Muscle of leg (tissue), 11 donors: Measurements from ENCODE around the gene KLF2. TPM values are rescaled to one million over a fixed set of nuclear protein-coding genes. Genes with fewer than 3 reads are reported as not detected.

Experiments used
- DNase-seq: peaks from one replicate; pipeline ENCODE4 v3.0.0; 2013
- H3K27ac ChIP-seq: one replicate; pipeline ENCODE4 v1.5.1; 2013; ENCODE audit warnings: mild to moderate bottlenecking, low read length, control low read depth
- H3K27me3 ChIP-seq: one replicate; pipeline ENCODE4 v1.6.1; 2013; ENCODE audit warnings: low read length; ENCODE audit not compliant: control insufficient read depth, insufficient read depth
- H3K36me3 ChIP-seq: one replicate; pipeline ENCODE4 v1.6.1; 2013; ENCODE audit warnings: low read length; ENCODE audit not compliant: control insufficient read depth, insufficient read depth
- H3K4me1 ChIP-seq: one replicate; pipeline ENCODE4 v1.6.1; 2013; ENCODE audit warnings: low read length; ENCODE audit not compliant: control insufficient read depth, insufficient read depth
- H3K4me3 ChIP-seq: one replicate; pipeline ENCODE4 v1.5.1; 2013; ENCODE audit warnings: low read length, control low read depth
- H3K9me3 ChIP-seq: replicated peaks from 2 replicates; pipeline ENCODE4 v1.6.1; 2013; ENCODE audit warnings: low read depth, low read length; ENCODE audit not compliant: control insufficient read depth
- WGBS: methylation state at CpG from one replicate; pipeline ENCODE4 v1.1.5; 2013; ENCODE audit warnings: missing lambda C conversion rate; ENCODE audit not compliant: insufficient coverage; 5-methylcytosine and 5-hydroxymethylcytosine counted together
- polyA plus RNA-seq, 8 donors: library from polyadenylated mRNA; unstranded; fragments of 120-200 nt; gene quantifications; one replicate each; pipeline versions ENCODE4 v1.2.1 to v1.2.3, GENCODE V29; 2013; ENCODE audit warnings: inconsistent platforms in 1 of 8, low replicate concordance in 1 of 8; ENCODE audit not compliant: insufficient read length in 8 of 8, insufficient read depth in 1 of 8
- total RNA-seq: library from RNA; stranded (reverse); fragments of 120-200 nt; gene quantifications from one replicate; pipeline ENCODE4 v1.2.4, GENCODE V29; 2013

KLF2 gene
- total and polyA plus RNA-seq, 9 donors = 15.3 to 99.1 (median 79.5) TPM

GRCh38 chr19:16335226-16335625 is 10.6 kb downstream of the KLF2 start:
- H3K4me3 ChIP-seq = no peak overlapping the region
- no peaks in the 10 kb centered on the region for H3K9me3 ChIP-seq
- no peak overlapping the region for H3K27ac ChIP-seq
- 97% methylated on average over 12 of the region's 20 CpGs for WGBS
- no peaks in the 10 kb centered on the region for H3K27me3 ChIP-seq
- DNase-seq = no peak
- no peaks in the 10 kb centered on the region for H3K36me3 ChIP-seq
- H3K4me1 ChIP-seq = peaks cover 24% of the 10 kb centered on the region

GRCh38 chr19:16336571-16336970 is 11.9 kb downstream of the KLF2 start:
- no peaks in the 10 kb centered on the region for H3K36me3 ChIP-seq
- WGBS = no CpG with 5 or more reads among the region's 4 CpGs
- no peaks in the 10 kb centered on the region for H3K9me3 ChIP-seq
- DNase-seq = no peak
- H3K27ac ChIP-seq = no peak overlapping the region
- no peak overlapping the region for H3K4me3 ChIP-seq
- peaks cover 19% of the 10 kb centered on the region for H3K4me1 ChIP-seq
- H3K27me3 ChIP-seq = no peaks in the 10 kb centered on the region

GRCh38 chr19:16337809-16338469 is 13.3 kb downstream of the KLF2 start:
- Histone ChIP-seq H3K9me3 (no peaks in the 10 kb centered on the region), H3K27me3 (no peaks in the 10 kb centered on the region), H3K4me3 (no peak overlapping the region), H3K36me3 (no peaks in the 10 kb centered on the region), H3K27ac (peak overlapping the region; percentile 71), H3K4me1 (peaks cover 33% of the 10 kb centered on the region)
- DNase-seq = no peak
- WGBS = 70% methylated on average over 8 of the region's 13 CpGs

- DNase-seq = peak; percentile 76
- Histone ChIP-seq H3K36me3 (no peaks in the 10 kb centered on the region), H3K9me3 (no peaks in the 10 kb centered on the region), H3K27ac (peak overlapping the region; percentile 71), H3K27me3 (no peaks in the 10 kb centered on the region), H3K4me1 (peaks cover 34% of the 10 kb centered on the region), H3K4me3 (no peak overlapping the region)
- WGBS = 9% methylated on average over 21 of the region's 30 CpGs
Observed at GRCh38 chr19:16338470-16339360, 14.1 kb downstream of the KLF2 start.

- peaks cover 34% of the 10 kb centered on the region for H3K4me1 ChIP-seq
- WGBS = 33% methylated on average over 2 of the region's 6 CpGs
- H3K36me3 ChIP-seq = no peaks in the 10 kb centered on the region
- H3K27me3 ChIP-seq = no peaks in the 10 kb centered on the region
- no peak for DNase-seq
- H3K27ac ChIP-seq = peak overlapping the region; percentile 71
- H3K4me3 ChIP-seq = no peak overlapping the region
- H3K9me3 ChIP-seq = no peaks in the 10 kb centered on the region
Observed at GRCh38 chr19:16339361-16339725, 14.7 kb downstream of the KLF2 start.

GRCh38 chr19:16340092-16340491 is 15.5 kb downstream of the KLF2 start:
- Histone ChIP-seq H3K27ac (no peak overlapping the region), H3K4me3 (no peak overlapping the region), H3K4me1 (peaks cover 34% of the 10 kb centered on the region), H3K9me3 (no peaks in the 10 kb centered on the region), H3K36me3 (no peaks in the 10 kb centered on the region), H3K27me3 (no peaks in the 10 kb centered on the region)
- 38% methylated on average over 3 of the region's 5 CpGs for WGBS
- no peak for DNase-seq

GRCh38 chr19:16340654-16341053 is 16.0 kb downstream of the KLF2 start:
- no peak overlapping the region for H3K4me3 ChIP-seq
- H3K4me1 ChIP-seq = peaks cover 34% of the 10 kb centered on the region
- no peaks in the 10 kb centered on the region for H3K9me3 ChIP-seq
- no peaks in the 10 kb centered on the region for H3K36me3 ChIP-seq
- no peaks in the 10 kb centered on the region for H3K27me3 ChIP-seq
- no peak for DNase-seq
- WGBS = 90% methylated on average over 2 of the region's 3 CpGs
- H3K27ac ChIP-seq = no peak overlapping the region

- H3K4me1 ChIP-seq = peaks cover 34% of the 10 kb centered on the region
- WGBS = 32% methylated on average over 6 of the region's 10 CpGs
- no peak overlapping the region for H3K4me3 ChIP-seq
- H3K36me3 ChIP-seq = no peaks in the 10 kb centered on the region
- no peaks in the 10 kb centered on the region for H3K9me3 ChIP-seq
- no peaks in the 10 kb centered on the region for H3K27me3 ChIP-seq
- peak overlapping the region; percentile 92 for H3K27ac ChIP-seq
- peak; percentile 92 for DNase-seq
Observed at GRCh38 chr19:16342002-16342715, 17.5 kb downstream of the KLF2 start.

- Histone ChIP-seq H3K9me3 (no peaks in the 10 kb centered on the region), H3K27ac (peak overlapping the region; percentile 92)
Observed at GRCh38 chr19:16343156-16343555, 18.5 kb downstream of the KLF2 start.

GRCh38 chr19:16345457-16345856 is 20.8 kb downstream of the KLF2 start:
- Histone ChIP-seq H3K4me3 (no peak overlapping the region), H3K27me3 (no peaks in the 10 kb centered on the region), H3K36me3 (no peaks in the 10 kb centered on the region), H3K9me3 (no peaks in the 10 kb centered on the region), H3K4me1 (peaks cover 23% of the 10 kb centered on the region), H3K27ac (peak overlapping the region; percentile 29)
- peak; percentile 76 for DNase-seq
- WGBS = no CpG with 5 or more reads among the region's 4 CpGs

More at GRCh38 chr19:16343156-16343555, 18.5 kb downstream of the KLF2 start:
- H3K27me3 ChIP-seq = no peaks in the 10 kb centered on the region
- H3K4me1 ChIP-seq = peaks cover 32% of the 10 kb centered on the region
- no peak overlapping the region for H3K4me3 ChIP-seq
- WGBS = 85% methylated on average over 2 of the region's 7 CpGs
- no peak for DNase-seq
- no peaks in the 10 kb centered on the region for H3K36me3 ChIP-seq
